HepG2 (cell line): ENCODE data around the gene GTF2A2. TPM values are rescaled to one million over a fixed set of nuclear protein-coding genes. Genes with fewer than 3 reads are reported as not detected.

Source experiments
- ADNP ChIP-seq: sonication (generic); formaldehyde crosslinking; IDR thresholded peaks from 2 replicates; pipeline ENCODE4 v1.4.0; 2020; ENCODE audit warnings: missing genetic modification reagents
- CEBPB ChIP-seq: IDR thresholded peaks from 2 replicates; pipeline ENCODE4 v1.6.1; 2011; ENCODE audit warnings: low read depth, low read length, improper control_type of control experiment, borderline replicate concordance
- CEBPZ ChIP-seq: IDR thresholded peaks from 2 replicates; pipeline ENCODE4 v1.6.1; 2012; ENCODE audit warnings: low read length, improper control_type of control experiment
- E2F1 ChIP-seq: sonication (generic); formaldehyde crosslinking; IDR thresholded peaks from 2 replicates; pipeline ENCODE4 v1.5.0; 2020; ENCODE audit warnings: missing genetic modification reagents
- HMGXB3 ChIP-seq: sonication (generic); formaldehyde crosslinking; IDR thresholded peaks from 2 replicates; pipeline ENCODE4 v1.4.0; 2020; ENCODE audit warnings: missing genetic modification reagents, borderline replicate concordance
- HNRNPL ChIP-seq: fragments of 200-400 bp; formaldehyde crosslinking; IDR thresholded peaks from 2 replicates; pipeline ENCODE4 v1.6.1; 2017; ENCODE audit warnings: mild to moderate bottlenecking, low read depth, low read length
- HOXA3 ChIP-seq: sonication (generic); formaldehyde crosslinking; IDR thresholded peaks from 2 replicates; pipeline ENCODE4 v1.5.0; 2020; ENCODE audit warnings: missing genetic modification reagents
- MED1 ChIP-seq: sonication (generic); formaldehyde crosslinking; IDR thresholded peaks from 2 replicates; pipeline ENCODE4 v1.4.0; 2020; ENCODE audit warnings: missing genetic modification reagents
- SUZ12 ChIP-seq: fragments of 150-350 bp; IDR thresholded peaks from 2 replicates; pipeline ENCODE4 v1.6.1; 2014; ENCODE audit warnings: low read depth, low read length
- TARDBP ChIP-seq: sonication (generic); formaldehyde crosslinking; IDR thresholded peaks from 2 replicates; pipeline ENCODE4 v1.8.0; 2022; ENCODE audit warnings: mild to moderate bottlenecking, missing genetic modification reagents
- ZBTB34 ChIP-seq: sonication (generic); formaldehyde crosslinking; IDR thresholded peaks from 2 replicates; pipeline ENCODE4 v1.8.0; 2022; ENCODE audit warnings: mild to moderate bottlenecking, missing genetic modification reagents
- ZFAT ChIP-seq: sonication (generic); formaldehyde crosslinking; conservative IDR thresholded peaks from 2 replicates; pipeline ENCODE4 v1.8.1; 2023; ENCODE audit warnings: missing genetic modification reagents, inconsistent platforms
- ZNF292 ChIP-seq: sonication (generic); formaldehyde crosslinking; IDR thresholded peaks from 2 replicates; pipeline ENCODE4 v1.8.1; 2022; ENCODE audit warnings: mild to moderate bottlenecking, low read depth, missing genetic modification reagents, borderline replicate concordance
- ZNF350 ChIP-seq: sonication (generic); formaldehyde crosslinking; IDR thresholded peaks from 2 replicates; pipeline ENCODE4 v1.4.0; 2020; ENCODE audit warnings: mild to moderate bottlenecking, low read depth, missing genetic modification reagents, borderline replicate concordance
- ZNF737 ChIP-seq: sonication (generic); formaldehyde crosslinking; IDR thresholded peaks from 2 replicates; pipeline ENCODE4 v1.5.0; 2020; ENCODE audit warnings: missing genetic modification reagents, mild to moderate bottlenecking, borderline replicate concordance
- ZNF781 ChIP-seq: sonication (generic); formaldehyde crosslinking; IDR thresholded peaks from 2 replicates; pipeline ENCODE4 v1.5.1; 2020; ENCODE audit warnings: borderline replicate concordance, mild to moderate bottlenecking, missing genetic modification reagents; ENCODE audit errors: not compliant biosample characterization
- polyA plus RNA-seq, 8 experiments: library from polyadenylated mRNA; depleted of rRNA in 3 of 8; stranded (reverse) in 7 of 8; unstranded in 1 of 8; fragments of >200 nt; fragmentation: Illumina TruSeq in 4 of 8; extraction: Trizol in 4 of 8; gene quantifications; 2 replicates each; pipeline versions ENCODE4 v1.2.1 to v1.2.3, GENCODE V29; 2011 to 2016; ENCODE audit warnings: low read depth in 4 of 8, missing spikeins in 1 of 8, mixed read lengths in 1 of 8; ENCODE audit not compliant: insufficient read depth in 1 of 8
- total RNA-seq, 5 experiments: library from RNA; depleted of rRNA; stranded (reverse); fragments of >200 nt; fragmentation: Illumina TruSeq; extraction: Trizol; gene quantifications; 2 replicates each; pipeline ENCODE4 v1.2.3, GENCODE V29; 2016; ENCODE audit warnings: low read depth in 1 of 5

GTF2A2 gene
- total and polyA plus RNA-seq, 2 of the 13 experiments (the other 11 are each of a cell fraction or from before 2014, with no cell fraction given), result 24.4 to 106 TPM

GRCh38 chr15:59656897-59657634 lies at the start of gene GTF2A2 (continued):
- TF ChIP-seq HMGXB3, result peak; percentile 42; the same call in 1 of the 2 replicates
- TF ChIP-seq CEBPB, result no peak
- TF ChIP-seq E2F1 (CRISPR knock-in tag), result no peak
- no peak for TF ChIP-seq HNRNPL
- TF ChIP-seq HOXA3 (CRISPR knock-in tag), result peak; percentile 34; the same call in 1 of the 2 replicates
- TF ChIP-seq ADNP (CRISPR knock-in tag), result no peak
- no peak for TF ChIP-seq ZBTB34 (CRISPR knock-in tag)
- TF ChIP-seq TARDBP, result peak; percentile 73; the same call in 1 of the 2 replicates
- TF ChIP-seq ZNF737 (CRISPR knock-in tag), result 0 out of 2 replicates have a peak, but pooled peaks have one; percentile 43
- no peak for TF ChIP-seq ZFAT (CRISPR knock-in tag)
- peak; percentile 45; the same call in 1 of the 2 replicates for TF ChIP-seq MED1
- TF ChIP-seq SUZ12, result no peak
- no peak for TF ChIP-seq CEBPZ
- TF ChIP-seq ZNF350 (CRISPR knock-in tag), result peak; percentile 52; the same call in 1 of the 2 replicates
- 0 out of 2 replicates have a peak, but pooled peaks have one; percentile 52 for TF ChIP-seq ZNF292 (CRISPR knock-in tag)
- TF ChIP-seq ZNF781 (CRISPR knock-in tag), result peak; percentile 68
